ENCODE data around the gene UNC45B.
"Not testable (repeated sequence)": the region's sequence is repeated elsewhere in the genome, so short reads cannot be mapped to it uniquely, and the experiment has no call there.

GRCh38 chr17:35179379-35179778 lies 31.8 kb downstream of the UNC45B start:
- TF ChIP-seq CTCF (IDR thresholded peaks at IDR 0.05); POLR2A (IDR thresholded peaks at IDR 0.05); EP300 (IDR thresholded peaks at IDR 0.05; ENCODE audit: low read depth): not testable (repeated sequence)
